ENCODE results near the gene MCHR1.

MCHR1 gene

GRCh38 chr22:40634119-40634903, 45.0 kb upstream of the MCHR1 start:
- Histone ChIP-seq H3K14ac (ENCODE audit: low read length in 2 of 2) (no peak overlapping the region), H4K8ac (ENCODE audit: low read length) (no peak overlapping the region), H3K9ac (ENCODE audit: low read length) (peak overlapping the region; percentile 96), H3K36me3 (ENCODE audit: control insufficient read depth in 1 of 2, insufficient read depth in 2 of 2, low read depth in 1 of 2, low read length in 2 of 2) (no peaks in the 10 kb centered on the region), H3K18ac (ENCODE audit: low read depth in 1 of 2, low read length in 2 of 2) (no peak overlapping the region), H3K4me1 (ENCODE audit: control insufficient read depth, insufficient read depth, low read depth, low read length) (peaks cover 8% of the 10 kb centered on the region), H3K9me3 (ENCODE audit: control insufficient read depth, low read length) (no peaks in the 10 kb centered on the region), H3K4ac (ENCODE audit: low read depth in 1 of 2, low read length in 2 of 2) (no peak overlapping the region), H2BK15ac (ENCODE audit: low read depth, poor library complexity, severe bottlenecking) (no peak overlapping the region), H3K27ac (ENCODE audit: low read length, poor library complexity, severe bottlenecking) (no peak overlapping the region), H3K23ac (ENCODE audit: low read length in 2 of 2) (no peak overlapping the region), H2BK12ac (ENCODE audit: low read length in 2 of 2) (no peak overlapping the region), H3K4me3 (ENCODE audit: insufficient read depth in 1 of 2, low read depth in 1 of 2, low read length in 2 of 2) (peak overlapping the region in 1 of 2 experiments; percentile 86), H2BK5ac (ENCODE audit: low read depth, low read length, poor library complexity, severe bottlenecking) (no peak overlapping the region), H2BK120ac (ENCODE audit: low read depth, low read length) (no peak overlapping the region), H3K79me1 (replicated peaks; ENCODE audit: low read length, poor library complexity, severe bottlenecking) (peaks cover 9% of the 10 kb centered on the region), H2AFZ (ENCODE audit: low read depth, low read length) (no peak overlapping the region), H2AK5ac (ENCODE audit: low read length, severe bottlenecking) (no peak overlapping the region), H3K27me3 (ENCODE audit: control insufficient read depth in 1 of 2, insufficient read depth in 1 of 2, low read length in 2 of 2) (no peaks in the 10 kb centered on the region), H4K91ac (ENCODE audit: low read length) (no peak overlapping the region), H3K4me2 (ENCODE audit: low read length, poor library complexity, severe bottlenecking) (no peak overlapping the region)
- 98% methylated on average over 9 of the region's 11 CpGs for WGBS
- no peak for DNase-seq

- H3K4me2 ChIP-seq (ENCODE audit: low read length, poor library complexity, severe bottlenecking), result peak overlapping the region; percentile 97
- H3K4me1 ChIP-seq (ENCODE audit: control insufficient read depth, insufficient read depth, low read depth, low read length), result peaks cover 8% of the 10 kb centered on the region
- H2AFZ ChIP-seq (ENCODE audit: low read depth, low read length), result no peak overlapping the region
- peaks cover 9% of the 10 kb centered on the region for H3K79me1 ChIP-seq (replicated peaks; ENCODE audit: low read length, poor library complexity, severe bottlenecking)
- H3K23ac ChIP-seq (ENCODE audit: low read length in 2 of 2), result peak overlapping the region in 1 of 2 experiments; percentile 70
- no peak overlapping the region for H2BK120ac ChIP-seq (ENCODE audit: low read depth, low read length)
- no peaks in the 10 kb centered on the region for H3K36me3 ChIP-seq (ENCODE audit: control insufficient read depth in 1 of 2, insufficient read depth in 2 of 2, low read depth in 1 of 2, low read length in 2 of 2)
- H3K18ac ChIP-seq (ENCODE audit: low read depth in 1 of 2, low read length in 2 of 2), result no peak overlapping the region
- H4K91ac ChIP-seq (ENCODE audit: low read length), result no peak overlapping the region
- no peak overlapping the region for H2BK5ac ChIP-seq (ENCODE audit: low read depth, low read length, poor library complexity, severe bottlenecking)
- peak overlapping the region; percentile 6 for H3K27ac ChIP-seq (ENCODE audit: low read length, poor library complexity, severe bottlenecking)
- no peaks in the 10 kb centered on the region for H3K27me3 ChIP-seq (ENCODE audit: control insufficient read depth in 1 of 2, insufficient read depth in 1 of 2, low read length in 2 of 2)
- H2BK12ac ChIP-seq (ENCODE audit: low read length in 2 of 2), result no peak overlapping the region
- DNase-seq, result no peak
- no peak overlapping the region for H3K14ac ChIP-seq (ENCODE audit: low read length in 2 of 2)
- no peak overlapping the region for H2BK15ac ChIP-seq (ENCODE audit: low read depth, poor library complexity, severe bottlenecking)
- 61% methylated on average over 20 of the region's 21 CpGs for WGBS
- H3K4me3 ChIP-seq (ENCODE audit: insufficient read depth in 1 of 2, low read depth in 1 of 2, low read length in 2 of 2), result peak overlapping the region; percentile 86 to 95
- peak overlapping the region; percentile 96 for H3K9ac ChIP-seq (ENCODE audit: low read length)
- peak overlapping the region; percentile 58 for H2AK5ac ChIP-seq (ENCODE audit: low read length, severe bottlenecking)
- peak overlapping the region; percentile 31 for H4K8ac ChIP-seq (ENCODE audit: low read length)
- no peaks in the 10 kb centered on the region for H3K9me3 ChIP-seq (ENCODE audit: control insufficient read depth, low read length)
- peak overlapping the region in 1 of 2 experiments; percentile 7 for H3K4ac ChIP-seq (ENCODE audit: low read depth in 1 of 2, low read length in 2 of 2)
Observed at GRCh38 chr22:40635043-40635939, 44.0 kb upstream of the MCHR1 start.

GRCh38 chr22:40635940-40636379, 43.3 kb upstream of the MCHR1 start:
- H2AFZ ChIP-seq (ENCODE audit: low read depth, low read length), result peak overlapping the region; percentile 85
- peak overlapping the region; percentile 24 to 33 for H2BK12ac ChIP-seq (ENCODE audit: low read length in 2 of 2)
- no peak overlapping the region for H2AK5ac ChIP-seq (ENCODE audit: low read length, severe bottlenecking)
- H2BK15ac ChIP-seq (ENCODE audit: low read depth, poor library complexity, severe bottlenecking), result no peak overlapping the region
- H3K4me3 ChIP-seq (ENCODE audit: insufficient read depth in 1 of 2, low read depth in 1 of 2, low read length in 2 of 2), result peak overlapping the region; percentile 86 to 95
- peak overlapping the region; percentile 97 for H3K4me2 ChIP-seq (ENCODE audit: low read length, poor library complexity, severe bottlenecking)
- H2BK5ac ChIP-seq (ENCODE audit: low read depth, low read length, poor library complexity, severe bottlenecking), result no peak overlapping the region
- H4K91ac ChIP-seq (ENCODE audit: low read length), result no peak overlapping the region
- peaks cover 8% of the 10 kb centered on the region for H3K4me1 ChIP-seq (ENCODE audit: control insufficient read depth, insufficient read depth, low read depth, low read length)
- H3K36me3 ChIP-seq (ENCODE audit: control insufficient read depth in 1 of 2, insufficient read depth in 2 of 2, low read depth in 1 of 2, low read length in 2 of 2), result no peaks in the 10 kb centered on the region
- WGBS, result 1% methylated on average over 29 of the region's 31 CpGs
- peak overlapping the region in 1 of 2 experiments; percentile 9 for H3K14ac ChIP-seq (ENCODE audit: low read length in 2 of 2)
- H3K27ac ChIP-seq (ENCODE audit: low read length, poor library complexity, severe bottlenecking), result no peak overlapping the region
- H2BK120ac ChIP-seq (ENCODE audit: low read depth, low read length), result no peak overlapping the region
- peak overlapping the region; percentile 31 for H4K8ac ChIP-seq (ENCODE audit: low read length)
- no peaks in the 10 kb centered on the region for H3K27me3 ChIP-seq (ENCODE audit: control insufficient read depth in 1 of 2, insufficient read depth in 1 of 2, low read length in 2 of 2)
- H3K4ac ChIP-seq (ENCODE audit: low read depth in 1 of 2, low read length in 2 of 2), result peak overlapping the region in 1 of 2 experiments; percentile 1
- peaks cover 9% of the 10 kb centered on the region for H3K79me1 ChIP-seq (replicated peaks; ENCODE audit: low read length, poor library complexity, severe bottlenecking)
- DNase-seq, result peak; percentile 24
- H3K18ac ChIP-seq (ENCODE audit: low read depth in 1 of 2, low read length in 2 of 2), result peak overlapping the region; percentile 40 to 94
- peak overlapping the region; percentile 43 to 86 for H3K23ac ChIP-seq (ENCODE audit: low read length in 2 of 2)
- H3K9ac ChIP-seq (ENCODE audit: low read length), result peak overlapping the region; percentile 96
- H3K9me3 ChIP-seq (ENCODE audit: control insufficient read depth, low read length), result no peaks in the 10 kb centered on the region

Data from mesenchymal stem cell (in vitro differentiated cells and primary cell).